H9 (cell line): Measurements from ENCODE around the gene BAAT. TPM values are rescaled to one million over a fixed set of nuclear protein-coding genes. Genes with fewer than 3 reads are reported as not detected.

ENCODE experiments used
- DNase-seq: peaks from one replicate; pipeline ENCODE4 v3.0.0-alpha.2; 2017
- H2AFZ ChIP-seq: one replicate; pipeline ENCODE4 v1.6.1; 2013; ENCODE audit warnings: mild to moderate bottlenecking, low read length, control low read depth, moderate library complexity
- H2AK5ac ChIP-seq: 2 replicates; pipeline ENCODE4 v1.6.1; 2013; ENCODE audit warnings: low read length, control low read depth, mixed read lengths; ENCODE audit not compliant: insufficient read length
- H2BK120ac ChIP-seq: one replicate; pipeline ENCODE4 v1.6.1; 2013; ENCODE audit warnings: low read depth, mild to moderate bottlenecking, low read length, control low read depth, inconsistent platforms; ENCODE audit not compliant: poor library complexity, severe bottlenecking
- H2BK12ac ChIP-seq: 2 replicates; pipeline ENCODE4 v1.6.1; 2013; ENCODE audit warnings: low read length, control low read depth, mixed read lengths, low read depth; ENCODE audit not compliant: insufficient read length
- H2BK15ac ChIP-seq: 2 replicates; pipeline ENCODE4 v1.6.1; 2013; ENCODE audit warnings: low read depth, low read length, control low read depth
- H2BK20ac ChIP-seq: one replicate; pipeline ENCODE4 v1.6.1; 2013; ENCODE audit warnings: low read depth, mild to moderate bottlenecking, low read length, control low read depth, inconsistent platforms; ENCODE audit not compliant: poor library complexity, severe bottlenecking
- H2BK5ac ChIP-seq: 2 replicates; pipeline ENCODE4 v1.6.1; 2013; ENCODE audit warnings: low read length, control low read depth, mixed read lengths; ENCODE audit not compliant: insufficient read length
- H3K14ac ChIP-seq: 2 replicates; pipeline ENCODE4 v1.6.1; 2013; ENCODE audit warnings: low read length, control low read depth; ENCODE audit not compliant: insufficient read depth
- H3K18ac ChIP-seq: 2 replicates; pipeline ENCODE4 v1.6.1; 2013; ENCODE audit warnings: low read depth, mild to moderate bottlenecking, mixed read lengths, low read length, control low read depth; ENCODE audit not compliant: insufficient read length
- H3K23ac ChIP-seq: 2 replicates; pipeline ENCODE4 v1.6.1; 2013; ENCODE audit warnings: low read length, control low read depth, mixed read lengths, low read depth; ENCODE audit not compliant: insufficient read length
- H3K23me2 ChIP-seq: 2 replicates; pipeline ENCODE4 v1.6.1; 2013; ENCODE audit warnings: low read depth, mild to moderate bottlenecking, mixed read lengths, low read length, control low read depth; ENCODE audit not compliant: insufficient read length, poor library complexity, severe bottlenecking
- H3K27ac ChIP-seq: 2 replicates; pipeline ENCODE4 v1.5.1; 2013; ENCODE audit warnings: low read length, control low read depth, mixed read lengths, low read depth; ENCODE audit not compliant: insufficient read length
- H3K27me3 ChIP-seq: 2 replicates; pipeline ENCODE4 v1.6.1; 2013; ENCODE audit warnings: low read length, control low read depth, inconsistent platforms; ENCODE audit not compliant: insufficient read depth
- H3K4ac ChIP-seq: 2 replicates; pipeline ENCODE4 v1.6.1; 2013; ENCODE audit warnings: low read depth, mild to moderate bottlenecking, control low read depth, inconsistent platforms, low read length, moderate library complexity
- H3K4me1 ChIP-seq: 2 replicates; pipeline ENCODE4 v1.6.1; 2013; ENCODE audit warnings: low read length, control low read depth, inconsistent platforms; ENCODE audit not compliant: insufficient read depth
- H3K4me2 ChIP-seq: 2 replicates; pipeline ENCODE4 v1.6.1; 2013; ENCODE audit warnings: low read length, control low read depth, mixed read lengths; ENCODE audit not compliant: insufficient read length, insufficient read depth
- H3K56ac ChIP-seq: 2 replicates; pipeline ENCODE4 v1.6.1; 2013; ENCODE audit warnings: low read depth, mild to moderate bottlenecking, mixed read lengths, low read length, control low read depth; ENCODE audit not compliant: insufficient read length
- H3K79me1 ChIP-seq: 2 replicates; pipeline ENCODE4 v1.6.1; 2013; ENCODE audit warnings: low read depth, mild to moderate bottlenecking, moderate library complexity, low read length, control low read depth, inconsistent platforms; ENCODE audit not compliant: insufficient read depth, poor library complexity, severe bottlenecking
- H3K79me2 ChIP-seq: 2 replicates; pipeline ENCODE4 v1.6.1; 2013; ENCODE audit warnings: low read length, control low read depth, inconsistent platforms; ENCODE audit not compliant: insufficient read depth
- H3K9ac ChIP-seq: 2 replicates; pipeline ENCODE4 v1.6.1; 2013; ENCODE audit warnings: low read length, control low read depth, mixed read lengths; ENCODE audit not compliant: insufficient read length; ENCODE audit errors: extremely low read depth
- H3K9me3 ChIP-seq: one replicate; pipeline ENCODE4 v1.6.1; 2013; ENCODE audit warnings: low read depth, low read length, inconsistent platforms; ENCODE audit not compliant: control insufficient read depth
- H3T11ph ChIP-seq: one replicate; pipeline ENCODE4 v1.6.1; 2013; ENCODE audit warnings: mild to moderate bottlenecking, low read length, control low read depth, inconsistent platforms
- H4K20me1 ChIP-seq: one replicate; pipeline ENCODE4 v1.6.1; 2013; ENCODE audit not compliant: control insufficient read depth, insufficient read length, insufficient read depth
- H4K5ac ChIP-seq: 2 replicates; pipeline ENCODE4 v1.6.1; 2013; ENCODE audit warnings: low read depth, mild to moderate bottlenecking, mixed read lengths, low read length, control low read depth; ENCODE audit not compliant: insufficient read length
- H4K8ac ChIP-seq: replicated peaks from 2 replicates; pipeline ENCODE4 v1.6.1; 2013; ENCODE audit warnings: low read length, control low read depth, mixed read lengths, low read depth; ENCODE audit not compliant: insufficient read length
- H4K91ac ChIP-seq: 2 replicates; pipeline ENCODE4 v1.6.1; 2013; ENCODE audit warnings: low read depth, mild to moderate bottlenecking, moderate library complexity, mixed read lengths, low read length, control low read depth; ENCODE audit not compliant: insufficient read length
- H3K27ac Mint-ChIP-seq, 3 experiments: 2 replicates in 2 of 3; 3 replicates in 1 of 3; pipeline ENCODE4 v1.8.0; 2020 to 2021; ENCODE audit warnings: mixed read lengths in 3 of 3, mild to moderate bottlenecking in 1 of 3, moderate library complexity in 1 of 3
- H3K27me3 Mint-ChIP-seq: 2 replicates; pipeline ENCODE4 v1.8.0; 2021; ENCODE audit warnings: low read depth, mild to moderate bottlenecking, moderate library complexity, mixed read lengths
- H3K36me3 Mint-ChIP-seq, 3 experiments: 2 replicates in 2 of 3; 3 replicates in 1 of 3; pipeline ENCODE4 v1.8.0; 2020 to 2021; ENCODE audit warnings: low read depth in 3 of 3, mixed read lengths in 3 of 3; ENCODE audit not compliant: insufficient read depth in 1 of 3
- H3K4me1 Mint-ChIP-seq, 2 experiments: 2 replicates each; pipeline ENCODE4 v1.8.0; 2020; ENCODE audit warnings: mixed read lengths in 2 of 2
- H3K4me3 Mint-ChIP-seq, 2 experiments: 2 replicates in 1 of 2; 3 replicates in 1 of 2; pipeline ENCODE4 v1.8.0; 2020 to 2021; ENCODE audit warnings: mild to moderate bottlenecking in 2 of 2, mixed read lengths in 2 of 2, moderate library complexity in 1 of 2
- H3K9me3 Mint-ChIP-seq, 2 experiments: 2 replicates in 1 of 2; 3 replicates in 1 of 2; pipeline ENCODE4 v1.8.0; 2020; ENCODE audit warnings: mild to moderate bottlenecking in 2 of 2, mixed read lengths in 2 of 2, moderate library complexity in 1 of 2
- CTCF ChIP-seq: fragments of 200-600 bp; sonication (generic); conservative IDR thresholded peaks from 3 replicates; pipeline ENCODE4 v1.8.0; 2021; ENCODE audit warnings: antibody characterized with exemption, mild to moderate bottlenecking
- WGBS: extraction: QIAGEN DNeasy Blood & Tissue Kit; methylation state at CpG from one replicate; pipeline ENCODE4 v1.1.7; 2013; ENCODE audit warnings: missing lambda C conversion rate, low lambda C conversion rate, mixed read lengths; ENCODE audit not compliant: insufficient read length; ENCODE audit errors: extremely low coverage; 5-methylcytosine and 5-hydroxymethylcytosine counted together
- total RNA-seq: library from RNA; stranded (reverse); gene quantifications from 2 replicates; pipeline ENCODE4 v1.2.1, GENCODE V29; 2021

The BAAT gene
- total RNA-seq, 1 experiment from 2014 or later = 0.09 TPM

DNA sequence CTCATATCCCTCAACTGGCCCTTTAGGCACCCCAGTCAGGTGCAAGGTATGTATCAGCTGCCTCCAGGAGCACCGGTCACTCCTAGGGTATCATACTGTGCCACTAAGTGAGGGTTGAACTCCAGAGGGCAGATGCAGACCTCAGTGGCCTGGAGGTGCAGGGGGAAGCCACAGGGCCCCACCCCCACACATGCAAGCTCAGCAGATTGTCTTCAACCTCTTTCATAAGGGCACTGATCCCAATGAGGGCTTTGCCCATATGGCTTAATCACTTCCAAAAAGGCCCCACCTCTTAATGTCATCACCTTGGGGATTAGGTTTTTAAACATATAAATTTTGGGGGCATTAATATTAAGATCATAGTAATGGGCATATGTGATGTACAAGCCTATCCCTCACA, 28.2 kb downstream of the BAAT start:
- Histone ChIP-seq H3K4me2 (no peak overlapping the region), H3K79me1 (no peaks in the 10 kb centered on the region), H3K23ac (no peak overlapping the region), H4K8ac (no peak overlapping the region), H3K27ac (no peak overlapping the region), H3K27me3 (no peaks in the 10 kb centered on the region), H3T11ph (no peak overlapping the region), H2AK5ac (no peak overlapping the region), H4K91ac (no peak overlapping the region), H4K20me1 (no peaks in the 10 kb centered on the region), H3K9me3 (no peaks in the 10 kb centered on the region), H3K4me1 (no peaks in the 10 kb centered on the region), H3K79me2 (no peaks in the 10 kb centered on the region), H2BK15ac (no peak overlapping the region), H3K4ac (no peak overlapping the region), H2BK12ac (no peak overlapping the region), H4K5ac (no peak overlapping the region), H2AFZ (no peak overlapping the region), H3K18ac (no peak overlapping the region), H2BK5ac (no peak overlapping the region), H3K14ac (no peak overlapping the region), H3K23me2 (no peaks in the 10 kb centered on the region), H3K56ac (no peak overlapping the region), H2BK120ac (no peak overlapping the region), H2BK20ac (no peak overlapping the region), H3K9ac (no peak overlapping the region)
- Mint-ChIP-seq H3K4me3 (no peak overlapping the region), H3K36me3 (no peaks in the 10 kb centered on the region), H3K27me3 (no peaks in the 10 kb centered on the region), H3K9me3 (peaks cover 0 to 4% of the 10 kb centered on the region in 2 experiments; a peak in 1 of 5 replicates), H3K4me1 (no peaks in the 10 kb centered on the region), H3K27ac (no peak overlapping the region)
- no peak for DNase-seq
- TF ChIP-seq CTCF = no peak
- no CpG with 5 or more reads among the region's 1 CpG for WGBS
